Measurements from ENCODE around the gene KLF7. TPM values are rescaled to one million over a fixed set of nuclear protein-coding genes. Genes with fewer than 3 reads are reported as not detected.

KLF7 gene
- total and polyA plus RNA-seq, 7 donors: 1.1 to 13.5 (median 5.4) TPM

DNA sequence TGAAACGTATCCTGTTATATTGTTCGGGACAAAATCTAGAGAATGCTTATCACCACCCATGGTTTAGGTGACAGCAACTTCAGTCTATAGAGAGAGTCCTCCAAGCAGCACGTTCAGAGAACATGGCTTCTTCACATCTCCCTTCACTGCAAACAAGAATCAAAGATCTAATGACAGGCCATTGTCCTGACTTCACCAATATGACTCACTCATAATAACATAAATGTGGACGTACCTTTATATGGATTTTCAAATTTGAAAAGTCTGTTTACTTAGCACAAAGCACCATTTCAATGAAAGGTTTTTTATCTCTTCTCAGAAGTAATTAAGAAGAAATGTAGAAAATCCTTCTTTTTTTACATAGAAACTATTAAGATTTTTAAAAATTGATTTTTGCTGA lies 46.7 kb downstream of the KLF7 start:
- intact Hi-C loops (cut with DNase I): no loop called here
- no peak for ATAC-seq
- WGBS, 3 donors: 82 to 86% (median 85%) methylated on average over 4 of the region's 4 CpGs
- H3K4me3 ChIP-seq: no peak overlapping the region
- H3K27me3 ChIP-seq (ENCODE audit: insufficient read depth in 3 of 3, low read length in 2 of 3): no peaks in the 10 kb centered on the region
- no peaks in the 10 kb centered on the region for H3K9me3 ChIP-seq
- H3K27ac ChIP-seq: no peak overlapping the region
- peaks cover 10% of the 10 kb centered on the region for H3K4me1 ChIP-seq
- peaks cover 0 to 10% of the 10 kb centered on the region in 2 donors for H3K36me3 ChIP-seq (ENCODE audit: insufficient read depth in 1 of 2, low read depth in 1 of 2)
- no peak for DNase-seq
- TF ChIP-seq, protein P1, sequence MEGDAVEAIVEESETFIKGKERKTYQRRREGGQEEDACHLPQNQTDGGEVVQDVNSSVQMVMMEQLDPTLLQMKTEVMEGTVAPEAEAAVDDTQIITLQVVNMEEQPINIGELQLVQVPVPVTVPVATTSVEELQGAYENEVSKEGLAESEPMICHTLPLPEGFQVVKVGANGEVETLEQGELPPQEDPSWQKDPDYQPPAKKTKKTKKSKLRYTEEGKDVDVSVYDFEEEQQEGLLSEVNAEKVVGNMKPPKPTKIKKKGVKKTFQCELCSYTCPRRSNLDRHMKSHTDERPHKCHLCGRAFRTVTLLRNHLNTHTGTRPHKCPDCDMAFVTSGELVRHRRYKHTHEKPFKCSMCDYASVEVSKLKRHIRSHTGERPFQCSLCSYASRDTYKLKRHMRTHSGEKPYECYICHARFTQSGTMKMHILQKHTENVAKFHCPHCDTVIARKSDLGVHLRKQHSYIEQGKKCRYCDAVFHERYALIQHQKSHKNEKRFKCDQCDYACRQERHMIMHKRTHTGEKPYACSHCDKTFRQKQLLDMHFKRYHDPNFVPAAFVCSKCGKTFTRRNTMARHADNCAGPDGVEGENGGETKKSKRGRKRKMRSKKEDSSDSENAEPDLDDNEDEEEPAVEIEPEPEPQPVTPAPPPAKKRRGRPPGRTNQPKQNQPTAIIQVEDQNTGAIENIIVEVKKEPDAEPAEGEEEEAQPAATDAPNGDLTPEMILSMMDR (IDR thresholded peaks at IDR 0.05): no peak

DNA sequence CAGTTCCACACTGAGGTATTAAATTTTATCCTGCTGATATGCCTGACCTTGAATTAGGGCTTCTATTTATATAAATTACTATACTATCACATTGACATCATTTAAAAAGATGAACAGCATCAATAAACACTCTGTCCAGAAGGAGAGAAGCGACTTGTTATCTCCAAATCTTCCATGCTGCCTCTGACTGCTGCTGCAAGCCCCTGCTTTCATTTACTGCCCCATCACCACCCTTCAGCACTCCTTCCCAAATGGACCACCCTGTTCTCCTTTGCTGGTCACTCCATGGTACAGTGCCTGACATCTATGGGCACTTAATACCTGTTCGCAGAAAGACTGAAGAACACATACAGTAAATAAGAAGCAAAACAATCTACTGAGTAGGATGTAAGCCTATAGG lies 48.1 kb downstream of the KLF7 start:
- H3K4me3 ChIP-seq: no peak overlapping the region
- WGBS, 3 donors: 94 to 99% (median 97%) methylated on average over 2 of the region's 2 CpGs
- H3K27me3 ChIP-seq (ENCODE audit: insufficient read depth in 3 of 3, low read length in 2 of 3): no peaks in the 10 kb centered on the region
- ATAC-seq (no peak), DNase-seq (no peak)
- intact Hi-C loops (cut with DNase I): no loop called here
- TF ChIP-seq, protein P1 (IDR thresholded peaks at IDR 0.05): no peak
- H3K27ac ChIP-seq: no peak overlapping the region
- no peaks in the 10 kb centered on the region for H3K36me3 ChIP-seq (ENCODE audit: insufficient read depth in 1 of 2, low read depth in 1 of 2)
- H3K4me1 ChIP-seq: peaks cover 10% of the 10 kb centered on the region
- H3K9me3 ChIP-seq: no peaks in the 10 kb centered on the region

DNA sequence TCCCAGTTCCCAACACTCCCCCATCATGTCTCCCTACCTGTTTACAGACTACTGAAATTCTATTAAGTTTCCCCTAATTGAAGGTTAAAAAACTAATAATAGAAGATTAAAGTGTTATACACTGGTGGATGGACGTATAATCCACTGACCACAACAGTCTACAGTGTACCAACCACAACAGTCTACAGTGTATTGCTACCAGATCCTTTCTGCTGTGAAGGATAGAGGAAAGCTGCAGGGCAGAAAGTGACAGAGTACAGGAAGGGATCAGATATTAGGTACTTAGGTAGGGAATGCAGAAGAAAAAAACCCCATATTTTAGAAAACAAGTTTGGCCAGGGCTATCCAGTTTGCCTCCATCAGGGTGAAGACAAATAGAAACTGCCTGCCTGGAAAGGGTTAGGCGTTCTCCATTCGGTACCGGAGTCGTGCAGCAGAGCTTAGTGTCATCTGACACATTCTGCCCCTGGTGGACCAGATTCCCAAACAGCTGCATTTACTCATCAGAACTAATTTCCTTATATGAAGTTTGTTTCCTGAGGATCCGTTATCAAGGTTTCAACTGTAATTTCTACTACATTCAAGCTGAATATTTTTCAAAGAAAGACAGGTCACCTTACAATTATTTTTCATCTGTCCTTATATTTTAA lies 49.9 kb downstream of the KLF7 start:
- intact Hi-C loops (cut with DNase I): no loop called here
- 12 to 29% (median 27%) methylated on average over 6 of the region's 6 CpGs for WGBS, 3 donors
- TF ChIP-seq, protein P1 (IDR thresholded peaks at IDR 0.05): no peak
- no peak overlapping the region for H3K4me3 ChIP-seq
- H3K27me3 ChIP-seq (ENCODE audit: insufficient read depth in 3 of 3, low read length in 2 of 3): no peaks in the 10 kb centered on the region
- DNase-seq (no peak), ATAC-seq (peak in 3 of 4 donors; percentile 47 to 79 (median 63))
- H3K36me3 ChIP-seq (ENCODE audit: insufficient read depth in 1 of 2, low read depth in 1 of 2): no peaks in the 10 kb centered on the region
- no peaks in the 10 kb centered on the region for H3K4me1 ChIP-seq
- H3K9me3 ChIP-seq: no peaks in the 10 kb centered on the region
- no peak overlapping the region for H3K27ac ChIP-seq

DNA sequence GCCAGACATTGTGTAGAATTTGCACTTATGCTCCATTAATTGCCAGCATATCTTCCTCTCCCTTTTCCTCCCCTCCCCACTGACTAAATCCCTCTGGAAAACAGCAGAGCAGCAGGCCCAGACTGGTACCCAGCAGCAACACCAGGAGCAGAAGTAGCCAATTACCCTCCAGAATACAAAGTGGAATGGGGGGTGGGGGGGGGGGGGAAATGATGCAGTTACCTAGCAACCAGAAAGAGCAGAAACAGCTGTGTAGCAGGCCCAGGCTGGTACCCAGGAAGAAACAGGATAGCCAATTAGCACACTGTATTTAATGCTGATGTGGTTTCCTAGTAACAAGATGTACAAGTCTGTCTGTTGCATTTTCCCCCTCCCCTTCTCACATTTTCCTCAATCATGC lies 52.3 kb downstream of the KLF7 start:
- TF ChIP-seq, protein P1 (IDR thresholded peaks at IDR 0.05): no peak
- Histone ChIP-seq H3K9me3 (no peaks in the 10 kb centered on the region), H3K27me3 (ENCODE audit: insufficient read depth in 3 of 3, low read length in 2 of 3) (no peaks in the 10 kb centered on the region), H3K36me3 (ENCODE audit: insufficient read depth in 1 of 2, low read depth in 1 of 2) (peaks cover 0 to 2% of the 10 kb centered on the region in 2 donors), H3K4me3 (no peak overlapping the region), H3K4me1 (no peaks in the 10 kb centered on the region), H3K27ac (no peak overlapping the region)
- DNase-seq: no peak
- intact Hi-C loops (cut with DNase I): no loop called here
- ATAC-seq: no peak

DNA sequence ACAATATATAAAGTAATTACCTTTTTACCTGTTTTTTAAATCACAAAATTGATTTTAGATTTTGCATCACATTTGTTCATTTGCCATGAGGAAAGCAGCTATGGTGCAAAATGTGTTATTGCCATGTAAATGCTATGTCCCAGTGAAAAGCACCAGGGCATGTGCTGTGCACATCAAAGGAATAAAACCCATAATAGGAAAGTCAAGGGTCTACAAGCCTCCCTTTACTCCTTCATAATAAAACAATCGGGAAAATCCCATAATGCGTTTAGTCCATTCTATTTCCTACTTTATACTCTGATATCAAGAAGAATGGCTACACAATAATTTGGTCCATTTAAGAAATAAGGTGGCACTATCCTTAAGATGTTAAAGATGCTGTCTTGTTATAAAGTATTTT lies 53.0 kb downstream of the KLF7 start:
- Histone ChIP-seq H3K4me1 (no peaks in the 10 kb centered on the region), H3K9me3 (no peaks in the 10 kb centered on the region), H3K36me3 (ENCODE audit: insufficient read depth in 1 of 2, low read depth in 1 of 2) (peaks cover 0 to 2% of the 10 kb centered on the region in 2 donors), H3K4me3 (no peak overlapping the region), H3K27ac (no peak overlapping the region), H3K27me3 (ENCODE audit: insufficient read depth in 3 of 3, low read length in 2 of 3) (no peaks in the 10 kb centered on the region)
- TF ChIP-seq, protein P1 (IDR thresholded peaks at IDR 0.05): no peak
- WGBS, 3 donors: 84 to 93% (median 87%) methylated on average over 2 of the region's 2 CpGs
- DNase-seq (no peak), ATAC-seq (no peak)
- intact Hi-C loops (cut with DNase I): no loop called here

All from psoas muscle (tissue), 8 donors.